Parathyroid adenoma (tissue), 2 donors: ENCODE measurements around the gene OR1L6.

Source experiments
- H2AFZ ChIP-seq: fragments of 300-600 bp; sonication (generic); one replicate; pipeline ENCODE4 v1.7.0; 2017; ENCODE audit warnings: antibody characterized with exemption, mild to moderate bottlenecking
- H3K27ac ChIP-seq: fragments of 300-600 bp; sonication (generic); one replicate; pipeline ENCODE4 v1.7.0; 2017
- H3K27me3 ChIP-seq: fragments of 300-600 bp; sonication (generic); one replicate; pipeline ENCODE4 v1.7.0; 2017; ENCODE audit warnings: low read length; ENCODE audit not compliant: control insufficient read depth, insufficient read depth
- H3K36me3 ChIP-seq: fragments of 300-600 bp; sonication (generic); one replicate; pipeline ENCODE4 v1.7.0; 2017; ENCODE audit warnings: low read length; ENCODE audit not compliant: control insufficient read depth, insufficient read depth
- H3K4me1 ChIP-seq: fragments of 300-600 bp; sonication (generic); one replicate; pipeline ENCODE4 v1.7.0; 2017; ENCODE audit warnings: control low read depth
- H3K4me2 ChIP-seq: fragments of 300-600 bp; sonication (generic); one replicate; pipeline ENCODE4 v1.7.0; 2017; ENCODE audit warnings: low read length
- H3K4me3 ChIP-seq: fragments of 300-600 bp; sonication (generic); one replicate; pipeline ENCODE4 v1.7.0; 2017; ENCODE audit warnings: low read depth, low read length
- H3K79me2 ChIP-seq: fragments of 300-600 bp; sonication (generic); one replicate; pipeline ENCODE4 v1.7.0; 2017; ENCODE audit warnings: control low read depth
- H3K9ac ChIP-seq: fragments of 300-600 bp; sonication (generic); one replicate; pipeline ENCODE4 v1.7.0; 2017; ENCODE audit warnings: mild to moderate bottlenecking
- H3K9me3 ChIP-seq: fragments of 300-600 bp; sonication (generic); one replicate; pipeline ENCODE4 v1.7.0; 2017; ENCODE audit warnings: low read length; ENCODE audit not compliant: control insufficient read depth
- TF ChIP-seq, protein P1 (sequence below): fragments of 300-600 bp; sonication (generic); IDR thresholded peaks from one replicate; pipeline ENCODE4 v1.7.0; 2017; ENCODE audit warnings: antibody characterized with exemption, mild to moderate bottlenecking
- donor health status: primary hyperparathyroidism.

Gene OR1L6

GRCh38 chr9:122779181-122779580, 37.1 kb downstream of the OR1L6 start:
- Histone ChIP-seq H2AFZ (no peak overlapping the region), H3K4me1 (no peaks in the 10 kb centered on the region), H3K27ac (no peak overlapping the region), H3K79me2 (no peaks in the 10 kb centered on the region), H3K4me2 (no peak overlapping the region), H3K36me3 (no peaks in the 10 kb centered on the region), H3K9me3 (no peaks in the 10 kb centered on the region), H3K9ac (no peak overlapping the region), H3K27me3 (no peaks in the 10 kb centered on the region), H3K4me3 (no peak overlapping the region)
- TF ChIP-seq, protein P1, sequence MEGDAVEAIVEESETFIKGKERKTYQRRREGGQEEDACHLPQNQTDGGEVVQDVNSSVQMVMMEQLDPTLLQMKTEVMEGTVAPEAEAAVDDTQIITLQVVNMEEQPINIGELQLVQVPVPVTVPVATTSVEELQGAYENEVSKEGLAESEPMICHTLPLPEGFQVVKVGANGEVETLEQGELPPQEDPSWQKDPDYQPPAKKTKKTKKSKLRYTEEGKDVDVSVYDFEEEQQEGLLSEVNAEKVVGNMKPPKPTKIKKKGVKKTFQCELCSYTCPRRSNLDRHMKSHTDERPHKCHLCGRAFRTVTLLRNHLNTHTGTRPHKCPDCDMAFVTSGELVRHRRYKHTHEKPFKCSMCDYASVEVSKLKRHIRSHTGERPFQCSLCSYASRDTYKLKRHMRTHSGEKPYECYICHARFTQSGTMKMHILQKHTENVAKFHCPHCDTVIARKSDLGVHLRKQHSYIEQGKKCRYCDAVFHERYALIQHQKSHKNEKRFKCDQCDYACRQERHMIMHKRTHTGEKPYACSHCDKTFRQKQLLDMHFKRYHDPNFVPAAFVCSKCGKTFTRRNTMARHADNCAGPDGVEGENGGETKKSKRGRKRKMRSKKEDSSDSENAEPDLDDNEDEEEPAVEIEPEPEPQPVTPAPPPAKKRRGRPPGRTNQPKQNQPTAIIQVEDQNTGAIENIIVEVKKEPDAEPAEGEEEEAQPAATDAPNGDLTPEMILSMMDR, result no peak

DNA sequence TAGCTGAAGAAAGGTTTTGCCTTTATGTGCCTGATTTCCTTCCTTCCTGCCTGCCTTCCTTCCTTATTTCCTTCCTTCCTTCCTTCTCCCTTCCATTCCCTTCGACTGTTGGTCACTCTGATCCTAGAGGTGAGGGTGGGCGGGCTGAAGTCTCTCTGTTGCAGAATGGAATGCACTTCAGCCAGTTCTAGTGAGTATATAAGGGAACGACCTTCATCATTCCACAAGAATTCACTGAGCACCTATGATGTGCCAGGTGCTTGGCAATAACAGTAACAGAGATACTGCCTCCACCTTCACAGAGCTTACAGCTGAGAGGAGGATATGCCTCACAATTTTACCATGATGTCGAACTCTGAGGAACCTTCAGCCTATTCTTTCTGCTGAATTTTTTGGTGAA, 37.9 kb downstream of the OR1L6 start:
- Histone ChIP-seq H3K4me2 (no peak overlapping the region), H3K4me3 (no peak overlapping the region)
- TF ChIP-seq, protein P1, result no peak

DNA sequence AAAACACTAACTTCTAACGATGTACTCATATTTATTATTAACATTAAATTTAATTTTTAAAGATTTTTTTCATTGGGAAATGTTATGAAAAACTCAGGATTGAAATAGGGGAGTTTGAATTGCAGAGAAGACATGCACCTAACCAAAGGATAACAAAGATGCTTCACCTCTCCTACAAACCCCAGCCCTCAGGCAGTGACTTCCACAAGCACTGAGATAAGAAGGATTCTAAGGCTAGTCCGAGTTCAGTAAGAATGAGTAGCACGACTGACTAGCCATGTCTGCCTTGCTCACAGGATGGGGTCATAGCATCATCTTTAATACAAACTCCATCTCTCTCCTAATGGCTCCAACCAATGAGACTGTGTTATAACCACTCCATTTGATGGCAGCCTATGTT, 39.6 kb downstream of the OR1L6 start:
- TF ChIP-seq, protein P1, result no peak

More for the DNA sequence above, 37.9 kb downstream of the OR1L6 start:
- Histone ChIP-seq H3K9me3 (no peaks in the 10 kb centered on the region), H3K4me1 (no peaks in the 10 kb centered on the region), H3K79me2 (no peaks in the 10 kb centered on the region), H3K27me3 (no peaks in the 10 kb centered on the region), H3K27ac (no peak overlapping the region), H2AFZ (no peak overlapping the region), H3K9ac (no peak overlapping the region), H3K36me3 (no peaks in the 10 kb centered on the region)

GRCh38 chr9:122785269-122785668, 43.2 kb downstream of the OR1L6 start:
- no peak overlapping the region for H2AFZ ChIP-seq
- H3K36me3 ChIP-seq, result no peaks in the 10 kb centered on the region
- H3K4me1 ChIP-seq, result no peaks in the 10 kb centered on the region
- H3K9ac ChIP-seq, result no peak overlapping the region
- no peaks in the 10 kb centered on the region for H3K9me3 ChIP-seq
- TF ChIP-seq, protein P1, result no peak
- no peak overlapping the region for H3K27ac ChIP-seq
- H3K4me3 ChIP-seq, result no peak overlapping the region
- no peaks in the 10 kb centered on the region for H3K79me2 ChIP-seq
- no peak overlapping the region for H3K4me2 ChIP-seq
- no peaks in the 10 kb centered on the region for H3K27me3 ChIP-seq

More for the DNA sequence above, 39.6 kb downstream of the OR1L6 start:
- Histone ChIP-seq H3K79me2 (no peaks in the 10 kb centered on the region), H3K9ac (no peak overlapping the region), H3K27me3 (no peaks in the 10 kb centered on the region), H3K4me2 (no peak overlapping the region), H3K36me3 (no peaks in the 10 kb centered on the region), H3K27ac (no peak overlapping the region), H3K4me3 (no peak overlapping the region), H2AFZ (no peak overlapping the region), H3K9me3 (no peaks in the 10 kb centered on the region), H3K4me1 (no peaks in the 10 kb centered on the region)

- no peak overlapping the region for H3K4me2 ChIP-seq
- H3K9ac ChIP-seq, result no peak overlapping the region
- no peak overlapping the region for H3K4me3 ChIP-seq
- no peak overlapping the region for H2AFZ ChIP-seq
- no peaks in the 10 kb centered on the region for H3K4me1 ChIP-seq
- H3K27me3 ChIP-seq, result no peaks in the 10 kb centered on the region
- TF ChIP-seq, protein P1, result no peak
- H3K79me2 ChIP-seq, result no peaks in the 10 kb centered on the region
- H3K36me3 ChIP-seq, result no peaks in the 10 kb centered on the region
- H3K27ac ChIP-seq, result no peak overlapping the region
- H3K9me3 ChIP-seq, result no peaks in the 10 kb centered on the region
Measured at GRCh38 chr9:122786338-122786737, 44.2 kb downstream of the OR1L6 start.
